HG03571 (cell line): ENCODE results near the gene ESRRA.

ENCODE experiments used
- ATAC-seq: cut with Tn5 transposase; IDR thresholded peaks from one replicate; pipeline ENCODE4 v1.9.1; 2021; ENCODE audit not compliant: unreplicated experiment

Gene ESRRA

DNA sequence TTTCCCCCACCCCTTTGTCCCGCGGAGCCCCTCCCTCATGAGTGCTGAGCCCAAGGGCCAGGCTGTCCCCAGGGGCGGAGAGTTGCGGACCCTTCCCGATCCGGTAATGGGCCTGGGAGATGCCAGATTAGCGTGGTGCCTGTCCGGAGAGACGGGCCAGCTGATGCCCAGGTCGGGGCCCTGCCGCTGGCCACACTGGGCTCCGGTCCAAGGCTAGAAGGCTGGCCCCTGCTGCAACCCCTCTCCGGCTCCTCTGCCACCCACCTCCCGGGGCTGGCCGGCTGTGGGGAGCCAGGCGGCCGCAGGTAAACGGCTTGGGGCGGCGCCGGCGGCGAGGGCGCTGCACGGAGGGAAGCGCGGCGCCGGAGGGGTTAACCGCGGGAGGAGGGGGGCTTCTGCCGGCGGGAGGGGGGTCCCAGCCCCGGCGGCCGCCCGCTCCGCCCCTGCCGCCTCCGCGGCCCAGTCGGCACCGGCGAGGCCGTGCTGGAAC lies 14.0 kb upstream of the ESRRA start, which contains the start of gene KCNK4:
TSS of gene KCNK4 (plus strand) at position 41 of the 490 bp plus-strand sequence. CDS start 1,717 bp downstream, outside the sequence.
- no peak for ATAC-seq

DNA sequence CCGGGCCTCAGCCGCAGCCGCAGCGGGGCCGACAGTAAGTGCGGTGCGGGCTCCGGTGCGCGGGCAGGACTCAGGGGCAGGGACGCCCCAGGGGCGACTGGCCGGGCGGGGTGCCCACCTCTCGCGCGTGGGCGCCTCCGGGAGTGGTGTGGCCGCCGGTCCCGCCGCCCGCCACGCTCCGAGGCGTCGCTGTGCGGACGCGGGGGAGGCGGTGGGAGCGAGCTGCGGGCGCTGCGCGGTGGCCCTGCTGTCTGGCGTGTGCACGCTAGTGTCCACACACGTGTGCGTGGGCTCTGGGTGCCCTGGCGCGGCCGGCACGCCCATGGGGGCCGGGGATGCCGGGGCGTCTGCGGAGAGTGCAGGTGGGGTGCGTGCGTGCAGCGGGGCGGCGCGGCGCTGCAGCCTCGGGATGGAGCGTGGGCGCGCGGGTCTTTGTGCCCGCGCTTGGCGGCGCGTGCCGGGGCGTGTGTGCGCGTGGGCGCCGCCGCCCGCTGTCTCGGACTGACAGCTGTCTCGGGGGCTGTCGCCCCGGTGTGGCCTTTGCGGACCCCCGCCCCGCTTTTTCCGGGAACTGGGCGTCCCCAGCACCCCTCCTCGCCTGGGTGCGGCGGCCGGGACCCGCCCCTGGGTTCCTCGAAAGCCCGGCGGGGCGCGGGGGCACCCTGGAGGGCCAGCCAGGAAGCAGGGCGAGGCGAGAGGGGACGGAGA lies 13.4 kb upstream of the ESRRA start:
- ATAC-seq, result no peak

GRCh38 chr11:64292460-64293254 lies 12.7 kb upstream of the ESRRA start:
- no peak for ATAC-seq

- no peak for ATAC-seq
Measured at GRCh38 chr11:64294774-64295173, 10.6 kb upstream of the ESRRA start.

GRCh38 chr11:64295760-64296159 lies 9.6 kb upstream of the ESRRA start:
- ATAC-seq, result no peak

DNA sequence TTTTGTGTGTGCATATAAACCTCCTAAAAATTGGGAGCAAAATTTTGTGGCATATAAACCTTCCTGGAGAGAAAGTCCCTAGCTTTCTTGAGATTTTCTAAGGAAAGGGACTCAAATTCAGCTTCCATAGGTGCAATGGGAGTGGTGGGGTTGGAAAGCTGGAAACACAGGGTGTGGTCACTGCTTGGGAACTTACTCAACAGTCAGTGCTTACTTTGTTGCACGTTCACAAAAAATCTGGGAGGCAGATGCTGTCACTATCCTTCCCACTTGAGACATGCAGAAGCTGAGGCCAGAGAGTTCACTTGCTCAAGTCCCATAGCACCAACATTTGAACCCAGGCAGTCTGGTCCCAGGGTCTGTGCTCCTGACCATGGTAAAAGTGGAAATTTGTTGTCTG lies 9.1 kb upstream of the ESRRA start:
- no peak for ATAC-seq

- no peak for ATAC-seq
Measured at GRCh38 chr11:64296830-64297698, 8.3 kb upstream of the ESRRA start.

DNA sequence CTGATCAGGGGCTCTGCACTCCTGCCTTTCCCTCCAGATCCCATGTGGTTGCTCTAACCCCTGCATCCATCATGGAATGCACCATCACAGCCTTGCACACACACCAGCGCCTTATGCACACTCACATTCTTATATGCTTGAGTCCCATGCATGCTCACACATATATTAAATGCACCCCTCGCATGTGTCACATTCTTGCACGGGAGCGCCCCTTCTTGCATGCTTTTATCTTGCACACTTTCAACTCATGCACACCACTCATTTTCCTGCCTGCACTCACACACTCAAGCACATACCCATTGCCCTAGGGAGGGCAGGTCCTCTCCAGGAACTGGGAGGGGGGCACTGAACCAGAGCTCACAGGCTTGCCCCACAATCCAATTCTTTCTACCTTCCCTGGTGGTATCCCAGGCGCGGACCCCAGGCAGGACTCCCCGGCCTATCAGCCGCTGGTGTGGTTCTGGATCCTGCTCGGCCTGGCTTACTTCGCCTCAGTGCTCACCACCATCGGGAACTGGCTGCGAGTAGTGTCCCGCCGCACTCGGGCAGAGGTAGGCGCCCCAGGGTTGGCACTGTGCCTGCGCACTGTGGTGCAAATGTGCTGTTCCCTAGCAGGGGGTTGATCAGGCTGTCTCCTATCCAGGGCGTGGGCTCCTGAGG lies 7.5 kb upstream of the ESRRA start:
- ATAC-seq, result no peak

DNA sequence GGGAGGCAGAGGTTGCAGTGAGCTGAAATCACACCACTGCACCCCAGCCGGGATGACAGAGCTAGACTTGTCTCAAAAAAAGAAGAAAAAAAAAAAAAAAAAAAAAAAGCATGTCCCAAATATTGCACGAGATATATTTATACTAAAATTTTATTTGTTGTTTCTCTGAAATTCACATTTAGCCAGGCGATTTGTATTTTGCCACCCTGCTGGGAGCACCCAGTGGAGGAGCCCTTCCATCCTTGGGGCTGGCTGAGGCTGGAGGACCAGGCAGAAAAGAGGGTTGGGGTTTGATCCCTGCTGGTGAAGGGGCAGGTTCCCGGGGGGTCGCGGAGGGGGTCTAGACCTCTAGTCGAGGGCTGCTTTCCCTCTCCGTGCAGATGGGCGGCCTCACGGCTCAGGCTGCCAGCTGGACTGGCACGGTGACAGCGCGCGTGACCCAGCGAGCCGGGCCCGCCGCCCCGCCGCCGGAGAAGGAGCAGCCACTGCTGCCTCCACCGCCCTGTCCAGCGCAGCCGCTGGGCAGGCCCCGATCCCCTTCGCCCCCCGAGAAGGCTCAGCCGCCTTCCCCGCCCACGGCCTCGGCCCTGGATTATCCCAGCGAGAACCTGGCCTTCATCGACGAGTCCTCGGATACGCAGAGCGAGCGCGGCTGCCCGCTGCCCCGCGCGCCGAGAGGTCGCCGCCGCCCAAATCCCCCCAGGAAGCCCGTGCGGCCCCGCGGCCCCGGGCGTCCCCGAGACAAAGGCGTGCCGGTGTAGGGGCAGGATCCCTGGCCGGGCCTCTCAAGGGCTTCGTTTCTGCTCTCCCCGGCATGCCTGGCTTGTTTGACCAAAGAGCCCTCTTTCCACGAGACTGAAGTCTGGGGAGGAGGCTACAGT lies 6.1 kb upstream of the ESRRA start:
- no peak for ATAC-seq

DNA sequence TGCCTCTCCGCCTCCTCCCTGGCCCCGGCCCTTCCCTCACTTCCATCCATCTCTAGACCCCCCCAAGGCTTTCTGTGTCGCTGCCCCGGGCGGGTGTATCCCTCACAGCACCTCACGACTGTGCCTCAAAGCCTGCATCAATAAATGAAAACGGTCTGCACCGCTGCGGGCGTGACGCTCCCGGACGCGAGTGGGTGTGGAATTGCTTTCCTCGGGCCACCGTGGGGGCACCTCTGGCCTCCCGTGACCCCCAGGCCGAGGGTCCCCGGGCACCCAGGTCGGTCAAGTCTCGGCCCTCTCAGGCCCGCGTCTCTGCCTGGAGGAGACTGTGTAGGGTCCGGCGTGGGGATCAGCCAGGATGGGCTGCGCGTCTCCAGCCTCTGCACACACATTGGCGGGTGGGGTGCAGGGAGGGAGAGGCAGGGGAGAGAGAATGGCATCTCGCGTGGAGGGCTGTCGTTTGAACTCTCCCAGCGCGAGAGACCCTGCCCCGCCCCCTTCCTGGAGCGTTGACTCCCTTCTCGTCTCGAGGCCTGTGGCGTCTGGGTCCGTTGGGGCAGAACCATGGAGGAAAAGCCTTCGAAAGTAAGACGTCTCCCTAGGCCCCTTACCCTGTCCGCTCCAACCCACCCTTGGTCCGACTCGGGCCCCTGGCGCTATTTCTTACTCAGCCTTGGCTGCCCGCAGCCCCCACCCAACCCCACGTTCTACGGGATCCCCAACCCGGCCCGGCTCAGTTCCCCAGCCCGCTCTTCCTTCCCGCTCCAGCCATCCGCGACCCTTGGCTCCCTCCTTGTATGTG lies 5.3 kb upstream of the ESRRA start, which contains the start of gene CATSPERZ:
TSS of gene CATSPERZ (plus strand) at position 512 of the 802 bp plus-strand sequence. CDS start at position 565, 53 bp downstream.
- ATAC-seq, result no peak

- no peak for ATAC-seq
Measured at GRCh38 chr11:64303109-64304031, 2.0 kb upstream of the ESRRA start.

- ATAC-seq, result no peak
Measured at GRCh38 chr11:64304032-64304315, 1.4 kb upstream of the ESRRA start.

- ATAC-seq, result peak; percentile 32
Measured at GRCh38 chr11:64304316-64305072, 830 bp upstream of the ESRRA start.

- peak; percentile 9 for ATAC-seq
Measured at GRCh38 chr11:64305691-64306562, 603 bp downstream of the ESRRA start.

- no peak for ATAC-seq
Measured at GRCh38 chr11:64306563-64306875, 1.2 kb downstream of the ESRRA start.

- ATAC-seq, result no peak
Measured at GRCh38 chr11:64306876-64307622, 1.7 kb downstream of the ESRRA start.
